Measurements from ENCODE around the gene SLC10A4. TPM values are rescaled to one million over a fixed set of nuclear protein-coding genes. Genes with fewer than 3 reads are reported as not detected.
"Not testable (repeated sequence)": the region's sequence is repeated elsewhere in the genome, so short reads cannot be mapped to it uniquely, and the experiment has no call there.

The SLC10A4 gene
- total and polyA plus RNA-seq, 7 donors, result 0.73 to 3.0 (median 2.5) TPM; not detected in 2

- Histone ChIP-seq H3K4me3 (no peak overlapping the region), H3K27ac (no peak overlapping the region), H3K9me3 (no peaks in the 10 kb centered on the region), H3K27me3 (no peaks in the 10 kb centered on the region), H3K4me1 (no peaks in the 10 kb centered on the region), H3K36me3 (no peaks in the 10 kb centered on the region)
- whole genome bisulfite sequencing, 2 donors, result 87 to 89% methylated on average over 1 of the region's 1 CpG
- TF ChIP-seq EP300 (IDR thresholded peaks at IDR 0.05) (no peak), POLR2AphosphoS5 (IDR thresholded peaks at IDR 0.05) (no peak), POLR2A (IDR thresholded peaks at IDR 0.05) (no peak)
- TF ChIP-seq, protein P1, sequence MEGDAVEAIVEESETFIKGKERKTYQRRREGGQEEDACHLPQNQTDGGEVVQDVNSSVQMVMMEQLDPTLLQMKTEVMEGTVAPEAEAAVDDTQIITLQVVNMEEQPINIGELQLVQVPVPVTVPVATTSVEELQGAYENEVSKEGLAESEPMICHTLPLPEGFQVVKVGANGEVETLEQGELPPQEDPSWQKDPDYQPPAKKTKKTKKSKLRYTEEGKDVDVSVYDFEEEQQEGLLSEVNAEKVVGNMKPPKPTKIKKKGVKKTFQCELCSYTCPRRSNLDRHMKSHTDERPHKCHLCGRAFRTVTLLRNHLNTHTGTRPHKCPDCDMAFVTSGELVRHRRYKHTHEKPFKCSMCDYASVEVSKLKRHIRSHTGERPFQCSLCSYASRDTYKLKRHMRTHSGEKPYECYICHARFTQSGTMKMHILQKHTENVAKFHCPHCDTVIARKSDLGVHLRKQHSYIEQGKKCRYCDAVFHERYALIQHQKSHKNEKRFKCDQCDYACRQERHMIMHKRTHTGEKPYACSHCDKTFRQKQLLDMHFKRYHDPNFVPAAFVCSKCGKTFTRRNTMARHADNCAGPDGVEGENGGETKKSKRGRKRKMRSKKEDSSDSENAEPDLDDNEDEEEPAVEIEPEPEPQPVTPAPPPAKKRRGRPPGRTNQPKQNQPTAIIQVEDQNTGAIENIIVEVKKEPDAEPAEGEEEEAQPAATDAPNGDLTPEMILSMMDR (IDR thresholded peaks at IDR 0.05), result no peak
- intact Hi-C loops (cut with DNase I), result no loop called here
- DNase-seq, result no peak
Measured at GRCh38 chr4:48446642-48447041, 36.5 kb upstream of the SLC10A4 start.

DNA sequence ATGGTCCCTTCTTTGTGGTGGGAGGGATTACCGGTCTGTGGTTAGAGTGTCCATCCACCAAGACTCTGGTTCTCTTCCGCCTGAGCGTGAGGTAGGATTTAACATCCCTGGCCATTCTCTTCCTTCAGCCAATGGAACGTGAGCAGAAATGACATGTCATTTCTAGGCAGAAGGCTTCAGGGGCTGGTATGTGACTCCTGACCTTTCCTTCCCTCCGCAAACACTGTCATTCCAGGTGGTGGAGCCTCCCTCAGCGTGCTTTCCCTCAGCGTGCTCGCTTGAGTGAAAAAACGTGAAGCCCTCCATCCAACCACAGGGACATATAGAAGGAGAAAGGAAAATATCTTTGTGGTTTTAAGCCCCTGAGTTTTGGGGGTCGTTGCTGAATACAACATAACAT, 34.0 kb upstream of the SLC10A4 start:
- no peaks in the 10 kb centered on the region for H3K36me3 ChIP-seq
- intact Hi-C loops (cut with DNase I), result no loop called here
- H3K4me1 ChIP-seq, result no peaks in the 10 kb centered on the region
- DNase-seq, result no peak
- no peak overlapping the region for H3K4me3 ChIP-seq
- H3K27me3 ChIP-seq, result no peaks in the 10 kb centered on the region
- H3K27ac ChIP-seq, result no peak overlapping the region
- TF ChIP-seq, protein P1 (IDR thresholded peaks at IDR 0.05), result no peak
- TF ChIP-seq POLR2A (IDR thresholded peaks at IDR 0.05) (no peak), EP300 (IDR thresholded peaks at IDR 0.05) (no peak), POLR2AphosphoS5 (IDR thresholded peaks at IDR 0.05) (no peak)
- H3K9me3 ChIP-seq, result no peaks in the 10 kb centered on the region
- WGBS, 2 donors, result 89 to 91% methylated on average over 10 of the region's 10 CpGs

DNA sequence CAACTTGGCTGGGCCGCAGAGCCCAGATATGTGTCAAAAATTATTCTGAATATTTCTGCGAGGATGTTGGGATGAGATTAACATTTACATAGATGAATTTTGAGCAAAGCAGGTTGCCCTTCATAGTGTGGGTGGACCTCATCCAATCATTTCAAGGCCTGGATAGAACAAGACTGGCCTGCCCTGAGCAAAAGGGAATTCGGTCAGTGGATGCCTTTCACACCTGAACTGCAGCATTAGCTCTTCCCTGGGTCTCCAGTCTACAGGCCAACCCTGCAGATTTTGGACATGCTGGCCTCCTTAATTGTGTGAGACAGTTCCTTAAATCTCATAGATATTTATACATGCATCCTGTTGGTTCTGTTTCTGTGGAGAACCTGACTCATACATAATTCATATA, 32.4 kb upstream of the SLC10A4 start:
- Histone ChIP-seq H3K4me3 (no peak overlapping the region), H3K36me3 (no peaks in the 10 kb centered on the region), H3K9me3 (no peaks in the 10 kb centered on the region), H3K27ac (no peak overlapping the region), H3K27me3 (no peaks in the 10 kb centered on the region), H3K4me1 (no peaks in the 10 kb centered on the region)
- no peak for TF ChIP-seq EP300 (IDR thresholded peaks at IDR 0.05)
- TF ChIP-seq POLR2A (IDR thresholded peaks at IDR 0.05), result no peak
- TF ChIP-seq, protein P1 (IDR thresholded peaks at IDR 0.05), result no peak
- TF ChIP-seq POLR2AphosphoS5 (IDR thresholded peaks at IDR 0.05), result no peak
- DNase-seq, result no peak
- WGBS, 2 donors, result 93 to 96% methylated on average over 3 of the region's 3 CpGs
- intact Hi-C loops (cut with DNase I), result no loop called here

DNA sequence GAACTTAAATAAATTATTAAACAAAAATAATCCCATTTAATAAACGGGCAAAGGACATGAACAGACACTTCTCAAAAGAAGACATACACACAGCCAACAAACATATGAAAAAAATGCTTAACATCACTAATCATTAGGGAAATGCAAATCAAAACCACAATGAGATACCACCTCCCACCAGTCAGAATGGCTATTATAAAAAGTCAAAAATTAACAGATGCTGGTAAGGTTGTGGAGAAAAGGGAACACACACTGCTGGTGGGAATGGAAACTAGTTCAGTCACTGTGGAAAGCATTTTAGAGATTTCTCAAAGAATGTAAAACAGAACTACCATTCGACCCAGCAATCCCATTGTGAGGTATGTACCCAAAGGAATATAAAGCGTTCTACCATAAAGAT, 31.5 kb upstream of the SLC10A4 start:
- WGBS, 2 donors, result 91% methylated on average over 3 of the region's 3 CpGs
- intact Hi-C loops (cut with DNase I); H3K27me3 ChIP-seq; H3K9me3 ChIP-seq; H3K4me1 ChIP-seq; H3K27ac ChIP-seq; H3K36me3 ChIP-seq; DNase-seq; H3K4me3 ChIP-seq: not testable (repeated sequence)

GRCh38 chr4:48454591-48454990, 28.6 kb upstream of the SLC10A4 start:
- no peaks in the 10 kb centered on the region for H3K36me3 ChIP-seq
- H3K4me3 ChIP-seq, result no peak overlapping the region
- H3K4me1 ChIP-seq, result no peaks in the 10 kb centered on the region
- no peak for DNase-seq
- intact Hi-C loops (cut with DNase I), result no loop called here
- no peaks in the 10 kb centered on the region for H3K27me3 ChIP-seq
- 94 to 95% methylated on average over 2 of the region's 2 CpGs for WGBS, 2 donors
- H3K27ac ChIP-seq, result no peak overlapping the region
- no peak for TF ChIP-seq POLR2AphosphoS5 (IDR thresholded peaks at IDR 0.05)
- no peak for TF ChIP-seq POLR2A (IDR thresholded peaks at IDR 0.05)
- TF ChIP-seq, protein P1 (IDR thresholded peaks at IDR 0.05), result no peak
- TF ChIP-seq EP300 (IDR thresholded peaks at IDR 0.05), result no peak
- H3K9me3 ChIP-seq, result no peaks in the 10 kb centered on the region
